HT-29 (cell line): ENCODE results near the gene KLHDC8A. TPM values are rescaled to one million over a fixed set of nuclear protein-coding genes. Genes with fewer than 3 reads are reported as not detected.

ENCODE experiments used
- DNase-seq: peaks from one replicate; pipeline ENCODE4 v3.0.0-alpha.2; 2015; ENCODE audit warnings: low spot score
- total RNA-seq: library from RNA; depleted of rRNA; stranded (reverse); fragments of >200 nt; shearing (Covaris generic); gene quantifications from 2 replicates; pipeline ENCODE4 v1.2.3, GENCODE V29; 2014

The KLHDC8A gene
- total RNA-seq, 1 experiment from 2014 or later: not detected

- no peak for DNase-seq
Observed at GRCh38 chr1:205345761-205346160, 11.0 kb downstream of the KLHDC8A start.

GRCh38 chr1:205344066-205344928 lies 12.4 kb downstream of the KLHDC8A start:
- no peak for DNase-seq

DNA sequence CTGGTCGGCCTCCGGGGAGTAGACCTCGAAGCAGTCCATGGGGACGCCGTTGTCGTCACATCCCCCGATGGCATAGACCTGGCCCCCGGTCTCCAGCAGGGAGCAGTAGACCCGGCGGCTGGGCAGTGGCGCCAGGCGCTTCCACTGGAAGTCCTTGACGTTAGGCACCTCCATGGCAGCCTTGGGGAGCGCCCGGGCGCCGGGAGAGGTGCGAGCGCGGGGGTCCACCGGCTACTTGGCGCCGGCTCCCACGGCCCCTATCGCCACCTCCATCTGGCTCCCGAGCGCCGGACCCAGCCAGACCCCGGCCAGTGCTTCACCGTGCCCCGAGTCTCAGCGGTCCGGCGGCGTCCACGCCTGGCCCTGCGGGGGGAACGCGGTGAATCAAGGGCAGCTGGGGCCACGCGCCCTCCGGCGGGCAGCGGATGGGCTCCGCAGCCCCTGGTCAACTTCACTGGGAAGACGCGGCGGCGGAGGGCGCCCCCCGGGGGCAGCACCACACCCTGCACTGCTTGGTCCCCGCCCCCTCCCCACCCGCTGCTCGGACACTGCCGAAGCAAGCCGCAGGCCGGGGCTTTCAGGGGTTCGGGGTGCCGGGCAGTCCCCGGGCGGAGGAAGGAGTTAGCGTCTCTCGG lies 13.2 kb downstream of the KLHDC8A start:
- DNase-seq: no peak

GRCh38 chr1:205342986-205343385 lies 13.7 kb downstream of the KLHDC8A start:
- DNase-seq: no peak

DNA sequence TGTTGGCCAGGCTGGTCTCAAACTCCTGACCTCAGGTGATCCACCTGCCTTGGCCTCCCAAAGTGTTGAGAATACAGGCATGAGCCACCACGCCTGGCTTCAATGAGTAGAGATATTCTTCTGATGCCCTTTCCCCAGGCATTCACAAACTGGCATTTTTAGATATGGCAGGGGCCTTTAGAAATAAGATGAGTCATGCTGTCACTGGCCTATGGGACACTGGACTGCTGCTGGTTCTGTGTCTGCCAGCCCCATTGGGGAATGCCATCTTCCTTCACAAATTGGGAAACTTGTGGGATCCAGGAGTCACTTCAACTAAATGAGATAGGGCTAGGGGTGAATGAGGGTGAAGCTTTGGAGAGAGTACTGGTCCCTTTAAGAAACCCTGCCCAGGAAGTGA lies 16.0 kb downstream of the KLHDC8A start:
- DNase-seq: no peak

DNA sequence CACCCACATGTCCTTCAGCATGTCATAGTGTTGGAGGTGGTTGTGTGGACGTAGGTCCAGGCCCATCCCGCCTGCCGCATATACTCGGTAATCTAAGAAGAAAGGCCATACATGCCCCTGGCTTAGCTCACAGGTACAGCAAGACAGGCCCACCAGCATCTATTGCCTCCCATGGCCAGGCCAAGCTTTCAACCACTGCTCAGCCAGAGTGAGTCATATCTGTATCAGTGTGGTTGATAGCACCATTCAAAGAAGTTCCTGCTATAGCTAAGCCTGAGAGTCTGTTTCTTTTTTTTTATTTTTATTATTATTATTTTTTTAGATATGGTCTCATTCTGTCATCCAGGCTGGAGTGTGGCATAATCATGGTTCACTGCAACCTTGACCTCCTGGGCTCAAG lies 17.0 kb downstream of the KLHDC8A start:
- DNase-seq: no peak

DNA sequence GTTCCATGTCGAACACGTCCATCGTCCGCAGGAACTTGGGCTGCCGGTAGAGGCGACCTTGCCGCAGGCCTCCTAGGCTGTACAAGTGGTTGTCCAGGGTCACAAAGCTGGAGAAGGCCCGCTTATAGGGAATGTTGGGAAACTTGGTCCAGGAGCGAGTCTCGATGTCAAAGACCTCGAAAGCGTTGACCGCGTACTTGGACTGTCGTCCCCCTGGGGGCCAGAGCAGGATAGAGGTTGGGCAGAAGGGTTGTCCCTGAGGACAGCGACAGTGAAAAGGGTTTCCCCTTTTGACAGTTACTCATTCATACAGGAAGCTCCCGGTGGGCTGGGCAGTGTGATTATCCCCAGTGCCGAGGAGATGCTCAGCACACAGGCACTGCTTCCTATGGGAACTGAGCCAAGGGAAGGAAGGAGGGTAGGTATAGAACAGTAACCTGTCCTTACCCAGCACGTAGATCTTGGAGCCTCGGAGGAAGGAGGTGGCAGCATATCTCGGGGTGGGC lies 17.5 kb downstream of the KLHDC8A start:
- DNase-seq: no peak

DNA sequence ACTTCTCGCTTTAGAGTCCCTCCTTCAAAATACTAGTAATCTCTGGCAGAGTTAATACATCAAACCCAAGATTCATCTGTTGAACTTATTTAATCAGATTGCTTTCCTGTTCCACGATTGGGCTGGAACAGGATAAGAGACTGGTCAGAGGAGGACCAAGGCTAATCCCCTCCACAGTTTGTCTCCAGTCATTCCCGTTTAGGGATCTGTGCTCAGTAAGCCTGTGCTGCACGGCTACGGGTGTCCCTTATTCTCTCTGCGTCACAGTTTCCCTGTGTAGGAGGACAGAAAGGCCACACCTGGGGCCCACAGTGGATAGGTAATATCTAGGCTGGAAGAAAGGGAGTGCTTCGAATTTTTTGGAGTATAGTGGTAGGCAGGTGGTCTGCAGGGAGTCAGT lies 18.7 kb downstream of the KLHDC8A start:
- no peak for DNase-seq

DNA sequence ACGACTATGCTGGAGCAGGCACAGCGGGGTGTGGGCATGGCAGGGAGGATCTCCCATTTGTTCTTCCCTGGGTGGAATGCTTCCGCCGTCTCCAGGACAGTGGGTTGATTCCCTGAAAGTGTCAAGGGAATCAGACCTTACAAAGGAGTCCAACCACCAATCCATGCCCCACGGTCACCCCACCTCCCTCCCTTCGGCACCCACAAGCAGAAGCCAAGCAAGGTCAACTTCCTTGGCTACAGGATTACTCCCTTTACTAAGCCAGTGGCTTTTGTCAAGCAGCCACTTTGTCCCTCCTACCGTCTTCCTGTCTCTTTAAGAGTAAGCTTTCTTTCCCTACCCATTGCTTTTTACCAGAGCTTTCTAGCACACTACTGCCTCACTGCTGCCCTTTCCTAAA lies 19.2 kb downstream of the KLHDC8A start:
- DNase-seq: no peak

DNA sequence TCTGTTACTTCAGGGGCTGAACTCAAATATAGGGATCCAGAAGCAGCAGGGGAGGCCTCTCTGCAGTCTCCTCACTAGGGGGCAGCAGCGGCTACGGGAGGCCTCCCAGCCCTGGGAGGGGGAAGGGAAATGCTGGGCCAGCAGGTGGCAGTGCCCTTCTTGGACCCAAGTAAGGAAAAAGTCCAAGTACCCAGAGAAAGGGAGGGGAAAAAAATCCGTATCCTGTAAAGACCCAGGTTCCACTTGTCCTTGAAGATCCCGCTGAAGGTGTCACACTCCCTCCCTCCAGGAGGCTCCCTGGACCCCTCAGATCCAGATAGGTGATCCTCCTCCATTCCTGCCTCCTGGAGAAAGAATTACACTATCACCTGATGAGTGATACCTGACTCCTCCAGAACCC lies 21.0 kb downstream of the KLHDC8A start:
- peak; percentile 91 for DNase-seq

DNA sequence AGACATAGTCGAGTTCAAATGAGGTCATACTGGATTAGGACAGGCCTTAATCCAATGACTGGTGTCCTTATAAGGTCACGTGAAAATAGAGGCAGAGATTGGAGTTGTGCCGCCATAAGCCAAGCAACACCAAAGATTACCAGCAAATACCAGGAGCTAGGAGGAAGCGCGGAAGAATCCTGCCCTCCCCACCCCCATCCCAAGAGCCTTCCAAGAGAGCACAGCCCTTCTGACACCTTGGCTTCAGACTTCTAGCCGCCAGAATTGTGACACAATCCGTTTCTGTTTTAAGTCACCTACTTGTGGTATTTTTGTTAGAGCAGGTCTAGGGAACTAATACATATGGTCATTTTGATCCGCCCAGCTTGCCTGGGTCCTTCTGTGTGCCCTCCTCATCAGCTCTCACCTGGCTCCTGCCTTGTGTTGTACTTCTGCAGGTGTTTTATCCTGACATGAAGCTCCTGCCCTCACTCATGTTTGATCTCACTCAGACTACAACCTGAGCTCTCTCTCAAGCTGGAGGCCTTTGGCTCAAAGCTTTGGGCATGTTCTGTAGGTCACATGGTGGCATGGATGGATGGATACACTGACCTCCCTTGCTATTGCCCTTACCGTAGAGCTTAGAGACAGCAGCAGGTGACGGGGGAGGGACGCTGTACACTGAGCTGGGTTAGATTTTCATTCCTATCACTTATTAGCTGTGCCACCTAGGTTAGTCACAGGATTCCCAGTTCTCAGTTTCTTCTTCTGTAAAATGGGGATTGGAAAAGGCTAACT lies 24.5 kb downstream of the KLHDC8A start:
- no peak for DNase-seq

DNA sequence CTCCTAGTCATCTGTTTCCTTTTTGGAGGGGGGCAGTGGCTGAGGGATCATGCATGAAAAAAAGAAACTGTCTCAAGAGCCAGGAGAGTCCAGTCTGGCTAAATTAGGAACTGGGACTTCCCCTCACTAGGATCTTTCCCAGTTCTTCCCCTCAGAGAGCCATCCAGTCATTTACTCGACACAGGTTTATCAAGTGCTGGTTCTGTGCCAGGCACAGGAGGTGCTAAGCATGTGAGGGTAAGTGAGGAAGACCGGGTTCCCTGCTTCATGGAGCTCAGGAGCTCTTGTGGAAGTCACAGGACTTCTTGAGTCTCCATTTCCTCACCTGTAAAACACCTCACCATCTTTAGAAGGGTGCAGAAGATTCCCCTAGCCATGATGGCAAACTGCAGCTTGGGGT lies 26.6 kb downstream of the KLHDC8A start:
- DNase-seq: no peak

DNA sequence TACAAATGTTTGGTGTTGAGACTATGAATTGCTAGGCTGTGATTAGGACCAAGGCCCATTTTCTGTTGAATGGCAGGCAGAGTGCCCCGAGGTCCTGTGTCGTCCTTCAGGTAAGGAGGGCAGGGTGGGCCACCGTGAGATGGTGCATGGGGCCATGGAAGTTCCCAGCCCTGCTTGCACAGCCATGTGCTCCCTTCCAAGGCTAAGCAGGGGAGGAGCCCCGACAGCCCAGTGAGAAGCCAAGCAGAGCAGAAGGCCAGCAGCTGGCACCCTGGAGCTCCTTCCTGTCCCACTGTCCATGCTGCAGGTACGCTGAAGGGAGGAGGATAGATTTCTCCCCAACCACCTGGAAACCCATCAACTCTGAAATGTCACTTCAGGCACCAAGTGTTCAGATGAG lies 27.0 kb downstream of the KLHDC8A start:
- no peak for DNase-seq

DNA sequence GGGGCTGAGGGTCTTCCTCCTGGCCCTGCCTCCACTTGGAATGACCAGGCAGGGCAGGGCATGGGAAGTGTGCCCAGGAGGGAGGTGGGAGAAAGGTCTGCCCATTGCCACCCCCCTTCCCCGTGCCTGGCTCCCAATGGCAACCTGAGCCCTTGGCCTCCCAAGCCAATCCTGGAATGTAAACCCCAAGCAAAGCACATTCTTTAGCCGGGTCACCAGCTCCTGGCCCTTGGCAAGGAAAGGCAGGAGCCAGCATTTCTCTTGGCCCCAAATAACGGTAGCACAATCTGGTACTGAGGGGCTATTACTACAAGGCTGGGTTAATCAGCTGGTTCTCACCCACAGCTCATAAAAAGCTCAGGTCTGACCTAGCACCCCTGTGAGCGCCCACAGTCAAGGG lies 28.2 kb downstream of the KLHDC8A start:
- DNase-seq: no peak

- no peak for DNase-seq
Observed at GRCh38 chr1:205326812-205327466, 29.8 kb downstream of the KLHDC8A start.

DNA sequence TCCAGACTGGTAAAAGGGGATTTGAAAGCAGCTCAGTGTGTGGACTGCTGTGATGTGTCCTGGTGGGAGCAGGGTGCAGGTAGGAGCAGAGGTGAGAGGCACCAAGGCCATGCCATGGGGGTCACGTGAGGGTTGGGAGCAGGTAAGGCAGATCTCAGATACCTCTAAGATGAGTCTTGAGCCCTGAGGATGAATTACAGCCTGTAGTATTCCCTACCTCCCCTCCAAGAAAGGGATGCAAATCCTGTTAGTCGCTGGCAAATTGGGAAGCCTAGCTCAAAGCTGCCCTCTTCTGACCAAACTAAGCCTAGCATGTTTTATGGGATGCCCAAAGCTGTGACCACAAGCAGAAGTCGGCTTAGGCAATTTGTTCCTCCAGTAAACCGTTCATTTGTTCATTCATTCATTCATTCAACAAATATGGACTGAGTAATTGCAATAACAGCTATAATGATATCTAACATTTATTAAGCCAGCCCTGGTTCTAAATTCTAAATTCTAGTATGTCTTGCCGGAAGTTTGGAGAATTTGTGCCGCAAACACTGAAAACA lies 31.3 kb downstream of the KLHDC8A start:
- peak; percentile 82 for DNase-seq

DNA sequence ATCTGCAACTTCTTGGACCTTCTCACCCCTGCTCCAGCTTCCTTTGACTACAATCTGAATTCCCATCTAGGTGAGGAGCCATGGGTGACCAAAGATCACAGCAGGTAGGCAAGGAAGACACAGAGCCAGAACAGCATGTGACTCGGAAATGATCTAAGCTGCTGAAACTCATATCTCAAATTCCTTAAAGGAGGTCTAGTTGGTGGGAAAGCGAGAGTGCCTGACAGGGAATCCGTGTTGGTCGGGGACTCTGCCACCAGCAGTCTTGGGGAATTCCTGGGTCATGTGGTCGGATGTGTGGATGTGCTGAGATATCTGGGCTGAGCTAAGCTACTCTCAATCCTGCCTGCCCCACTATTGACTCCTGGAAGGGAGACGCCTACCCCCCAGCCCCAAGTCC lies 31.9 kb downstream of the KLHDC8A start:
- DNase-seq: no peak

GRCh38 chr1:205323794-205324193 lies 32.9 kb downstream of the KLHDC8A start:
- DNase-seq: no peak

DNA sequence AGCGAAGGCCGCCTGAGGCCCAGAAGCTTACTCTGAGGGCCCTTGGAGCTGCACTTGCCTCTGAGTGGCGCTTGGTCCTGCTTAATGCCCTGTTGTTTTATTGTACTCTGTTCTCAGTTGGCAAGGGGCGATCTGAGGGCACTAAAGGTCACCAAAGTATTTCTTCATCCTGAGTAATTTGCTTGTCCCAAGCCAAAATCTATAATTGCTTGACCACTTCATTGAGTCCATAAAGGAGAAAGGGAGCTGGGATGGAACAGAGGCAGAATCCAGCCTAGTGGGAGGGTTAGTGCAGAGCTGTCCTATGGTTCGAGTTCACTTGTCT lies 34.8 kb downstream of the KLHDC8A start:
- no peak for DNase-seq

DNA sequence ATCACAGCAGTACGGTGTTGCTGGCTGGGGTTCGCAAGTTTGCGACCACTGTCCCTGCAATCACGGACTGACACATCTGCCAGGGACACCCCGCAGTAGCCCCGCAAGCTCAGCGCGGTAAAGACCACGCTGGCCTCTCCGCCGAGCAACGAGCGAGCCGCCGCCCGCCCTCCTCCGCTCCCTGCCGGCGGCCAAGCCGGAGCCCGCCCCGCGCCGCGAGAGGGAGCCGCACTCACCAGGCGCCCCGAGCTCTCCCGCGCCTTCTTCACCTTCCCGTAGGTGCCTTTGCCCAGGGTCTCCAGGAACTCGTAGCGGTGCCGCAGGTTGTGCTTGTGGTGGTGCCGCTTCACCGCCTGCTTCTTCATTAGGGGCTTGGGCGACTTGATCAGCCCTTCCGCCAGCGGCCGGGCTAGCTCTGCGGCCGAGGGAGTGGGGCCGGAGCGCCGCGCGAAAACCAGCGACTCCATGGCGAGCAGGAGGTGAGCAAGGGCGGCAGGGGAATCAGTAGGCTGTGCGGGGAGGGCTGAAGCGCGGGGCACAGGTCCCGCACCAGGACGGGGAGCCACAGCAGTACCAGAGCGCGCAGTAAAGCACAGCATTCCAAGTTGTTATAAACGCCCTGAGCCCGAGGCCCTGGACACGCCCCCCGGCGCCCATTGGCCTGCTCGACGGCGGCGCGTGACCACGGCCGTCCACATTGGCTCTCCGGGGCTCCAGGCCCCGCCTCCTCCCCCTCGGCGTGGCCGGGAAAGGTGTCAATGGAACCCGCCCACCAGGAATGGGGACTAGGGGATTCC lies 35.4 kb downstream of the KLHDC8A start, which contains the start of gene NUAK2:
Gene NUAK2 (minus strand): TSS at position 584 of the 797 bp plus-strand sequence. CDS start 117 bp downstream, at position 467.
- peak; percentile 93 for DNase-seq
